ENCODE data around the gene ATOH8. TPM values are rescaled to one million over a fixed set of nuclear protein-coding genes. Genes with fewer than 3 reads are reported as not detected.

The ATOH8 gene
- total RNA-seq, 1 experiment from 2014 or later = 0.81 TPM

DNA sequence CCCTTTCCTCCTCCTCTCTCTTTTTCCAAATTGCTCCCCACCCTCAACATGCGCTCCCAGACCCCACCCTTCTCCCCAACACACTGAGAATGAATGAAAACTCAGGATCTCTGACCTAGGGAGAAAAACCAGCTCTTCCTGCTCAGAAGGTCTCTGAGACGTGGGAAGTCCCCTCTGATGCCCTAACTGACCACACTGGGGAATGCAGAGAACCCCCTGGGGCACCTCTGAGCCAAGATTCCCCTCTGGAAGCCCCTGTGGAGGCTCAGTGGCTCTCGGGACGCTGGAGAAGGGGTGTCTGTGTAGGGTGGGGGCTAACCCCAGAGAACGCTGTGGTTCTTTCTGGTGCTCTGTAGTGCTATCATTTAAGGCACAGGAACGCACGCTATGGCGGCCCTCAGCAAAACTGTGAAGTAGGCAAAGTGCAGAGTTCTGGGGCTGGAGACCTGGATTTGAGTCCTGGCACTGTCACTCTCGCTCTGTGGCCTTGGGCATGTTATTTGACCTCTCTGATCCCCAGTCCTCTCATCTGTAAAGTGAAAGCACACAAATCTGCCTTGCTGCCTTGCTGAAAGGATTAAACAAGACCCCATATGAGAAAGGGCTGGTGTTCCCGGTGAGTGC is 17.1 kb downstream of the ATOH8 start:
- no peak for ATAC-seq
- POLR2A ChIA-PET = no interaction called here

GRCh38 chr2:85771486-85771885 is 17.7 kb downstream of the ATOH8 start:
- ATAC-seq (no peak), DNase-seq (ENCODE audit: low spot score) (no peak)
- TF ChIP-seq ZNF317 (CRISPR knock-in tag; IDR thresholded peaks at IDR 0.05; ENCODE audit: borderline replicate concordance, low read depth) = no peak
- TF ChIP-seq E2F4 (CRISPR knock-in tag; IDR thresholded peaks at IDR 0.05; ENCODE audit: borderline replicate concordance, low read depth) = no peak
- no peak for TF ChIP-seq ZNF281 (CRISPR knock-in tag; IDR thresholded peaks at IDR 0.05)
- TF ChIP-seq CBFB (CRISPR knock-in tag; IDR thresholded peaks at IDR 0.05; ENCODE audit: low read depth) = no peak
- no peak for TF ChIP-seq CREB1 (CRISPR knock-in tag; IDR thresholded peaks at IDR 0.05)
- TF ChIP-seq ZBTB21 (CRISPR knock-in tag; IDR thresholded peaks at IDR 0.05; ENCODE audit: borderline replicate concordance) = no peak
- Mint-ChIP-seq H3K9me3 (no peaks in the 10 kb centered on the region), H3K27me3 (ENCODE audit: low read depth) (peaks cover 33% of the 10 kb centered on the region), H3K27ac (no peak overlapping the region), H3K4me3 (no peak overlapping the region), H3K36me3 (no peaks in the 10 kb centered on the region), H3K4me1 (peaks cover 52% of the 10 kb centered on the region)
- ChIA-PET CTCF (interaction anchor here (1.0 to 7.1 kb wide), 15 partner anchors 8 to 585 kb away, joined by 3 to 126 read pairs (median 7); partner anchors contain the start of gene ATOH8), POLR2A (interaction anchor here (1.2 kb wide), 1 partner anchor 16 kb away, joined by 3 read pairs; no protein-coding TSS in a partner anchor)

More for the DNA sequence above, 17.1 kb downstream of the ATOH8 start:
- no peak for DNase-seq (ENCODE audit: low spot score)
- Mint-ChIP-seq H3K9me3 (no peaks in the 10 kb centered on the region), H3K27ac (no peak overlapping the region), H3K4me1 (peaks cover 58% of the 10 kb centered on the region), H3K4me3 (no peak overlapping the region), H3K36me3 (no peaks in the 10 kb centered on the region), H3K27me3 (ENCODE audit: low read depth) (peaks cover 39% of the 10 kb centered on the region)
- CTCF ChIA-PET = interaction anchor here (0.6 to 7.1 kb wide), 7 partner anchors 19 to 118 kb away, joined by 3 to 126 read pairs (median 4); partner anchors contain the start of genes ATOH8 and ST3GAL5
- TF ChIP-seq E2F4 (CRISPR knock-in tag; IDR thresholded peaks at IDR 0.05; ENCODE audit: borderline replicate concordance, low read depth) (no peak), TP53 (CRISPR knock-in tag; IDR thresholded peaks at IDR 0.05) (no peak), CTCF (IDR thresholded peaks at IDR 0.05) (no peak)

GRCh38 chr2:85772019-85772745 is 18.4 kb downstream of the ATOH8 start:
- Mint-ChIP-seq H3K27ac (no peak overlapping the region), H3K36me3 (no peaks in the 10 kb centered on the region), H3K4me1 (peaks cover 47% of the 10 kb centered on the region), H3K4me3 (no peak overlapping the region), H3K9me3 (no peaks in the 10 kb centered on the region), H3K27me3 (ENCODE audit: low read depth) (peaks cover 26% of the 10 kb centered on the region)
- ATAC-seq (peak; percentile 51), DNase-seq (ENCODE audit: low spot score) (peak; percentile 59)
- POLR2A ChIA-PET = interaction anchor here (1.2 kb wide), 1 partner anchor 17 kb away, joined by 3 read pairs; no protein-coding TSS in a partner anchor
- TF ChIP-seq ZNF396 (CRISPR knock-in tag; IDR thresholded peaks at IDR 0.05; ENCODE audit: borderline replicate concordance) = no peak
- no peak for TF ChIP-seq RELA (CRISPR knock-in tag; IDR thresholded peaks at IDR 0.05; ENCODE audit: borderline replicate concordance)
- no peak for TF ChIP-seq ZNF512 (CRISPR knock-in tag; IDR thresholded peaks at IDR 0.05; ENCODE audit: borderline replicate concordance)
- TF ChIP-seq GABPB1 (CRISPR knock-in tag; IDR thresholded peaks at IDR 0.05) = peak; percentile 39; the same call in 1 of the 2 replicates
- CTCF ChIA-PET = interaction anchor here (0.6 to 7.1 kb wide), 16 partner anchors 9 to 586 kb away, joined by 3 to 126 read pairs (median 6); partner anchors contain the start of gene ATOH8
